HEK293 (cell line): ENCODE data around the gene RDH12.

Experiments used
- CTCF ChIP-seq: fragments of 450-650 bp; formaldehyde crosslinking; IDR thresholded peaks from 2 replicates; pipeline ENCODE4 v1.5.1; 2016; ENCODE audit warnings: missing biosample characterization, missing genetic modification characterization
- EGR2 ChIP-seq: fragments of 450-650 bp; formaldehyde crosslinking; IDR thresholded peaks from 2 replicates; pipeline ENCODE4 v1.5.1; 2016; ENCODE audit warnings: low read depth, missing biosample characterization, missing genetic modification characterization
- FEZF1 ChIP-seq: fragments of 450-650 bp; formaldehyde crosslinking; IDR thresholded peaks from 2 replicates; pipeline ENCODE4 v1.5.1; 2016; ENCODE audit warnings: missing biosample characterization, missing genetic modification characterization
- HOXD13 ChIP-seq: sonication (generic); formaldehyde crosslinking; IDR thresholded peaks from 2 replicates; pipeline ENCODE4 v1.8.0; 2022; ENCODE audit warnings: missing genetic modification reagents, borderline replicate concordance
- IKZF3 ChIP-seq: fragments of 450-650 bp; IDR thresholded peaks from 2 replicates; pipeline ENCODE4 v1.5.0; 2018; ENCODE audit warnings: missing biosample characterization, mild to moderate bottlenecking, missing genetic modification characterization, moderate library complexity
- KLF16 ChIP-seq: fragments of 450-650 bp; formaldehyde crosslinking; IDR thresholded peaks from 2 replicates; pipeline ENCODE4 v1.5.1; 2017; ENCODE audit warnings: missing biosample characterization, missing genetic modification characterization
- KLF9 ChIP-seq: fragments of 450-650 bp; formaldehyde crosslinking; IDR thresholded peaks from 2 replicates; pipeline ENCODE4 v1.5.1; 2016; ENCODE audit warnings: missing biosample characterization, missing genetic modification characterization, low read depth
- PRDM1 ChIP-seq: fragments of 450-650 bp; formaldehyde crosslinking; IDR thresholded peaks from 2 replicates; pipeline ENCODE4; 2016; ENCODE audit warnings: missing biosample characterization, missing genetic modification characterization
- REST ChIP-seq: fragments of 450-650 bp; formaldehyde crosslinking; IDR thresholded peaks from 2 replicates; pipeline ENCODE4 v1.5.1; 2016; ENCODE audit warnings: missing biosample characterization, missing genetic modification characterization
- SCRT2 ChIP-seq: fragments of 450-650 bp; formaldehyde crosslinking; IDR thresholded peaks from 2 replicates; pipeline ENCODE4 v1.5.1; 2016; ENCODE audit warnings: missing biosample characterization, missing genetic modification characterization
- YY1 ChIP-seq: fragments of 450-650 bp; formaldehyde crosslinking; IDR thresholded peaks from 2 replicates; pipeline ENCODE4 v1.5.1; 2018; ENCODE audit warnings: missing biosample characterization, missing genetic modification characterization
- ZBTB48 ChIP-seq: fragments of 450-650 bp; formaldehyde crosslinking; IDR thresholded peaks from 2 replicates; pipeline ENCODE4 v1.5.1; 2016; ENCODE audit warnings: missing biosample characterization, missing genetic modification characterization
- ZNF10 ChIP-seq: fragments of 450-650 bp; formaldehyde crosslinking; IDR thresholded peaks from 2 replicates; pipeline ENCODE4 v1.5.1; 2017; ENCODE audit warnings: missing biosample characterization, missing genetic modification characterization
- ZNF169 ChIP-seq: fragments of 450-650 bp; formaldehyde crosslinking; IDR thresholded peaks from 2 replicates; pipeline ENCODE4 v1.5.1; 2016; ENCODE audit warnings: missing biosample characterization, missing genetic modification characterization
- ZNF324 ChIP-seq: fragments of 450-650 bp; formaldehyde crosslinking; IDR thresholded peaks from 2 replicates; pipeline ENCODE4 v1.5.1; 2016; ENCODE audit warnings: missing biosample characterization, missing genetic modification characterization
- ZNF341 ChIP-seq: fragments of 450-650 bp; formaldehyde crosslinking; IDR thresholded peaks from 2 replicates; pipeline ENCODE4; 2016; ENCODE audit warnings: low read depth, missing biosample characterization, missing genetic modification characterization
- ZNF501 ChIP-seq: fragments of 450-650 bp; formaldehyde crosslinking; IDR thresholded peaks from 2 replicates; pipeline ENCODE4 v1.5.1; 2016; ENCODE audit warnings: missing biosample characterization, missing genetic modification characterization
- ZNF510 ChIP-seq: fragments of 450-650 bp; formaldehyde crosslinking; IDR thresholded peaks from 2 replicates; pipeline ENCODE4 v1.5.1; 2018; ENCODE audit warnings: mild to moderate bottlenecking, missing genetic modification characterization, missing biosample characterization; ENCODE audit not compliant: insufficient replicate concordance
- ZNF521 ChIP-seq: fragments of 450-650 bp; formaldehyde crosslinking; IDR thresholded peaks from 2 replicates; pipeline ENCODE4 v1.5.1; 2017; ENCODE audit warnings: missing biosample characterization, mild to moderate bottlenecking, missing genetic modification characterization
- ZNF549 ChIP-seq: fragments of 450-650 bp; IDR thresholded peaks from 2 replicates; pipeline ENCODE4 v1.5.1; 2018; ENCODE audit warnings: missing biosample characterization, missing genetic modification characterization, mild to moderate bottlenecking, inconsistent platforms, moderate library complexity
- ZNF571 ChIP-seq: fragments of 450-650 bp; formaldehyde crosslinking; IDR thresholded peaks from 2 replicates; pipeline ENCODE4 v1.5.0; 2017; ENCODE audit warnings: missing biosample characterization, missing genetic modification characterization
- ZNF629 ChIP-seq: fragments of 450-650 bp; formaldehyde crosslinking; IDR thresholded peaks from 2 replicates; pipeline ENCODE4 v1.5.1; 2017; ENCODE audit warnings: missing biosample characterization, missing genetic modification characterization
- ZNF76 ChIP-seq: fragments of 450-650 bp; formaldehyde crosslinking; IDR thresholded peaks from 2 replicates; pipeline ENCODE4; 2016; ENCODE audit warnings: low read depth, missing biosample characterization, missing genetic modification characterization, borderline replicate concordance
- ZXDB ChIP-seq: fragments of 450-650 bp; formaldehyde crosslinking; IDR thresholded peaks from 2 replicates; pipeline ENCODE4 v1.5.1; 2016; ENCODE audit warnings: missing biosample characterization, missing genetic modification characterization
- TF ChIP-seq, protein P1 (sequence below): fragments of 450-650 bp; formaldehyde crosslinking; IDR thresholded peaks from 2 replicates; pipeline ENCODE4 v1.5.1; 2016; ENCODE audit warnings: missing biosample characterization, missing genetic modification characterization

Gene RDH12

GRCh38 chr14:67695394-67695949 lies 6.2 kb upstream of the RDH12 start, which contains the start of gene RDH11 (continued):
- TF ChIP-seq ZNF76 (tag by site-specific recombination) (peak; percentile 84; the same call in 1 of the 2 replicates), ZNF10 (tag by site-specific recombination) (no peak), ZNF521 (no peak), KLF16 (0 out of 2 replicates have a peak, but pooled peaks have one; percentile 47), ZBTB48 (peak; percentile 66; the same call in 1 of the 2 replicates), EGR2 (tag by site-specific recombination) (peak; percentile 52; the same call in 1 of the 2 replicates), ZXDB (tag by site-specific recombination) (0 out of 2 replicates have a peak, but pooled peaks have one; percentile 15), FEZF1 (tag by site-specific recombination) (no peak), ZNF571 (no peak), REST (no peak), IKZF3 (peak; percentile 80), ZNF510 (tag by site-specific recombination) (no peak), ZNF501 (tag by site-specific recombination) (0 out of 2 replicates have a peak, but pooled peaks have one; percentile 37), ZNF549 (tag by site-specific recombination) (no peak), ZNF324 (tag by site-specific recombination) (no peak), ZNF629 (tag by site-specific recombination) (peak; percentile 33; the same call in 1 of the 2 replicates), SCRT2 (tag by site-specific recombination) (no peak), CTCF (tag by site-specific recombination) (no peak), KLF9 (tag by site-specific recombination) (peak; percentile 73), ZNF341 (tag by site-specific recombination) (peak; percentile 42), YY1 (tag by site-specific recombination) (peak; percentile 67), ZNF169 (tag by site-specific recombination) (no peak), HOXD13 (CRISPR knock-in tag) (no peak), PRDM1 (tag by site-specific recombination) (no peak)
- TF ChIP-seq, protein P1, sequence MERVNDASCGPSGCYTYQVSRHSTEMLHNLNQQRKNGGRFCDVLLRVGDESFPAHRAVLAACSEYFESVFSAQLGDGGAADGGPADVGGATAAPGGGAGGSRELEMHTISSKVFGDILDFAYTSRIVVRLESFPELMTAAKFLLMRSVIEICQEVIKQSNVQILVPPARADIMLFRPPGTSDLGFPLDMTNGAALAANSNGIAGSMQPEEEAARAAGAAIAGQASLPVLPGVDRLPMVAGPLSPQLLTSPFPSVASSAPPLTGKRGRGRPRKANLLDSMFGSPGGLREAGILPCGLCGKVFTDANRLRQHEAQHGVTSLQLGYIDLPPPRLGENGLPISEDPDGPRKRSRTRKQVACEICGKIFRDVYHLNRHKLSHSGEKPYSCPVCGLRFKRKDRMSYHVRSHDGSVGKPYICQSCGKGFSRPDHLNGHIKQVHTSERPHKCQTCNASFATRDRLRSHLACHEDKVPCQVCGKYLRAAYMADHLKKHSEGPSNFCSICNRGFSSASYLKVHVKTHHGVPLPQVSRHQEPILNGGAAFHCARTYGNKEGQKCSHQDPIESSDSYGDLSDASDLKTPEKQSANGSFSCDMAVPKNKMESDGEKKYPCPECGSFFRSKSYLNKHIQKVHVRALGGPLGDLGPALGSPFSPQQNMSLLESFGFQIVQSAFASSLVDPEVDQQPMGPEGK (tag by site-specific recombination) = peak; percentile 63
